Mammary epithelial cell (primary cell): ENCODE results near the gene TMEM39B.
"Not testable (repeated sequence)": the region's sequence is repeated elsewhere in the genome, so short reads cannot be mapped to it uniquely, and the experiment has no call there.

Source experiments
- CTCF ChIP-seq, 2 donors: IDR thresholded peaks in 1 of 2; conservative IDR thresholded peaks in 1 of 2; 2 replicates each; pipeline ENCODE4 v1.5.1; 2011 to 2012; ENCODE audit warnings: inconsistent platforms in 2 of 2, low read length in 2 of 2, mild to moderate bottlenecking in 2 of 2, control low read depth in 1 of 2, low read depth in 1 of 2; ENCODE audit not compliant: insufficient read depth in 1 of 2; ENCODE audit errors: extremely low read depth in 1 of 2
- EZH2 ChIP-seq: IDR thresholded peaks from 2 replicates; pipeline ENCODE4 v1.6.1; 2012; ENCODE audit warnings: low read length, inconsistent platforms, borderline replicate concordance

- TF ChIP-seq CTCF (conservative IDR thresholded peaks at IDR 0.05 in 1 of 2, IDR thresholded peaks at IDR 0.05 in 1 of 2; ENCODE audit: extremely low read depth in 1 of 2, insufficient read depth in 1 of 2, low read depth in 1 of 2, low read length in 2 of 2); EZH2: not testable (repeated sequence)
Observed at GRCh38 chr1:32065613-32066488, 6.9 kb upstream of the TMEM39B start.
